Endothelial cell of umbilical vein (primary cell): Measurements from ENCODE around the gene DMXL2. TPM values are rescaled to one million over a fixed set of nuclear protein-coding genes. Genes with fewer than 3 reads are reported as not detected.

Source experiments
- BruUV-seq: library from RNA; stranded (reverse); fragments of 400-500 nt; replicated peaks from 2 replicates; lab custom pipeline; 2021; lab: Mats Ljungman, UMichigan
- CTCF ChIA-PET: fragments of 300-600, 350-600 bp; sonication (Branson Sonifier 250); formaldehyde crosslinking; loops from one replicate; lab custom pipeline; 2021; ENCODE audit warnings: antibody characterized with exemption, inconsistent platforms; lab: Charles Lee
- POLR2A ChIA-PET: fragments of 300-600, 350-600 bp; sonication (Branson Sonifier 250); formaldehyde crosslinking; loops from one replicate; lab custom pipeline; 2021; ENCODE audit warnings: antibody characterized with exemption, inconsistent platforms; lab: Charles Lee
- DNase-seq: peaks from one replicate; pipeline ENCODE4 v3.0.0-alpha.2; 2011; ENCODE audit warnings: low read depth, low spot score
- FAIRE-seq: peaks from 2 replicates; lab custom pipeline; 2011; peaks lifted over from hg19 to GRCh38; lab: Jason Lieb, UNC
- H2AFZ ChIP-seq: 2 replicates; pipeline ENCODE4 v1.6.0; 2012; ENCODE audit warnings: low read depth, low read length, control low read depth, inconsistent platforms
- H3K27ac ChIP-seq: 2 replicates; pipeline ENCODE4 v1.5.1; 2011; ENCODE audit warnings: low read depth, mild to moderate bottlenecking, control low read depth, low read length, moderate library complexity; ENCODE audit not compliant: insufficient read depth
- H3K27me3 ChIP-seq, 2 experiments: 2 replicates each; pipeline versions ENCODE4 v1.6.0 to v1.6.1; 2011; ENCODE audit warnings: low read length in 2 of 2, mixed read lengths in 1 of 2; ENCODE audit not compliant: control insufficient read depth in 2 of 2, insufficient read depth in 2 of 2
- H3K36me3 ChIP-seq, 2 experiments: 2 replicates in 1 of 2; 3 replicates in 1 of 2; pipeline ENCODE4 v1.5.1; 2011; ENCODE audit warnings: low read length in 2 of 2, mild to moderate bottlenecking in 1 of 2, moderate library complexity in 1 of 2; ENCODE audit not compliant: control insufficient read depth in 2 of 2, insufficient read depth in 2 of 2; ENCODE audit errors: extremely low read depth in 1 of 2
- H3K4me1 ChIP-seq: 3 replicates; pipeline ENCODE4 v1.5.1; 2011; ENCODE audit warnings: mild to moderate bottlenecking, low read length; ENCODE audit not compliant: control insufficient read depth, insufficient read depth; ENCODE audit errors: extremely low read depth
- H3K4me2 ChIP-seq: 2 replicates; pipeline ENCODE4 v1.6.1; 2011; ENCODE audit warnings: low read length, control low read depth, mixed read lengths; ENCODE audit not compliant: insufficient read depth
- H3K4me3 ChIP-seq, 3 experiments: fragments of 200-600 bp in 1 of 3; sonication (generic), shearing (Covaris generic) in 1 of 3; replicated peaks in 1 of 3; 2 replicates each; pipeline ENCODE4 v1.5.1; 2011 to 2016; ENCODE audit warnings: control low read depth in 3 of 3, low read length in 3 of 3, mild to moderate bottlenecking in 2 of 3, inconsistent platforms in 1 of 3, low read depth in 1 of 3, moderate library complexity in 1 of 3; ENCODE audit not compliant: insufficient read depth in 1 of 3
- H3K79me2 ChIP-seq: 2 replicates; pipeline ENCODE4 v1.6.0; 2012; ENCODE audit warnings: low read length, inconsistent platforms; ENCODE audit not compliant: control insufficient read depth, insufficient read depth
- H3K9ac ChIP-seq: replicated peaks from 2 replicates; pipeline ENCODE3; 2011; ENCODE audit warnings: low read length, control low read depth; ENCODE audit not compliant: insufficient read depth; ENCODE audit errors: extremely low read depth
- H3K9me1 ChIP-seq: replicated peaks from 3 replicates; pipeline ENCODE4 v1.6.0; 2011; ENCODE audit warnings: mild to moderate bottlenecking, low read length; ENCODE audit not compliant: control insufficient read depth, insufficient read depth; ENCODE audit errors: extremely low read depth
- H3K9me3 ChIP-seq: replicated peaks from 2 replicates; pipeline ENCODE4 v1.5.1; 2012; ENCODE audit warnings: low read length, inconsistent platforms; ENCODE audit not compliant: control insufficient read depth, insufficient read depth
- H4K20me1 ChIP-seq: replicated peaks from 2 replicates; pipeline ENCODE3; 2011; ENCODE audit warnings: mild to moderate bottlenecking, low read length; ENCODE audit not compliant: control insufficient read depth, insufficient read depth; ENCODE audit errors: extremely low read depth
- CTCF ChIP-seq, 2 donors: IDR thresholded peaks; 1 replicate in 1 of 2; 2 replicates in 1 of 2; pipeline ENCODE4 v1.5.1; 2011; ENCODE audit warnings: low read length in 2 of 2, mild to moderate bottlenecking in 2 of 2, moderate library complexity in 2 of 2, control low read depth in 1 of 2, inconsistent platforms in 1 of 2, low read depth in 1 of 2; ENCODE audit not compliant: insufficient read depth in 1 of 2; ENCODE audit errors: extremely low read depth in 1 of 2
- EZH2 ChIP-seq: IDR thresholded peaks from 2 replicates; pipeline ENCODE4 v1.6.1; 2012; ENCODE audit warnings: borderline replicate concordance, low read depth, mild to moderate bottlenecking, moderate library complexity, low read length, inconsistent platforms; ENCODE audit not compliant: severe bottlenecking
- FOS ChIP-seq: IDR thresholded peaks from 2 replicates; pipeline ENCODE4 v1.6.1; 2011; ENCODE audit warnings: mild to moderate bottlenecking, low read length, moderate library complexity, borderline replicate concordance; ENCODE audit not compliant: insufficient read depth
- GATA2 ChIP-seq: IDR thresholded peaks from 2 replicates; pipeline ENCODE4 v1.7.0; 2011; ENCODE audit warnings: low read depth, mild to moderate bottlenecking, moderate library complexity, mixed read lengths, low read length; ENCODE audit not compliant: insufficient read length, insufficient read depth
- JUN ChIP-seq: IDR thresholded peaks from 2 replicates; pipeline ENCODE4 v1.6.1; 2011; ENCODE audit warnings: borderline replicate concordance, low read depth; ENCODE audit not compliant: insufficient read length, insufficient read depth
- MAX ChIP-seq: IDR thresholded peaks from 2 replicates; pipeline ENCODE4 v1.6.1; 2011; ENCODE audit not compliant: insufficient read depth, insufficient read length
- MYC ChIP-seq: IDR thresholded peaks from one replicate; pipeline ENCODE4 v1.6.1; 2011; ENCODE audit warnings: mild to moderate bottlenecking, low read depth, low read length
- POLR2A ChIP-seq: IDR thresholded peaks from 2 replicates; pipeline ENCODE4 v1.6.1; 2012; ENCODE audit warnings: low read depth, mild to moderate bottlenecking, control low read depth, low read length
- POLR2AphosphoS5 ChIP-seq: IDR thresholded peaks from 2 replicates; pipeline ENCODE4 v1.6.1; 2012; ENCODE audit warnings: low read depth, mild to moderate bottlenecking, control low read depth, low read length, moderate library complexity; ENCODE audit not compliant: insufficient read depth
- dilution Hi-C: fragments of 300-500 bp; cut with MboI; formaldehyde crosslinking; loops from one replicate; pipeline ENCODE4 v1.15.0; 2019; ENCODE audit warnings: low sequenced_read_pairs; ENCODE audit not compliant: extremely low pct_ligation_motif_present
- intact Hi-C: fragments of 100-400 bp; cut with micrococcal nuclease; formaldehyde crosslinking; loops from one replicate; pipeline ENCODE4 v1.10.0; 2022
- polyA plus RNA-seq, 4 experiments: library from polyadenylated mRNA; depleted of rRNA in 3 of 4; stranded (reverse) in 3 of 4; unstranded in 1 of 4; fragments of >200 nt; gene quantifications; 2 replicates each; pipeline versions ENCODE4 v1.2.1 to v1.2.3, GENCODE V29; 2011 to 2012; ENCODE audit warnings: missing spikeins in 1 of 4
- total RNA-seq: library from RNA; stranded (reverse); gene quantifications from 2 replicates; pipeline ENCODE4 v1.2.3, GENCODE V29; 2021

The DMXL2 gene
- total and polyA plus RNA-seq, 2 donors (not counting 3 experiments of a cell fraction or from before 2014, with no cell fraction given): 6.3 to 10.8 TPM

DNA sequence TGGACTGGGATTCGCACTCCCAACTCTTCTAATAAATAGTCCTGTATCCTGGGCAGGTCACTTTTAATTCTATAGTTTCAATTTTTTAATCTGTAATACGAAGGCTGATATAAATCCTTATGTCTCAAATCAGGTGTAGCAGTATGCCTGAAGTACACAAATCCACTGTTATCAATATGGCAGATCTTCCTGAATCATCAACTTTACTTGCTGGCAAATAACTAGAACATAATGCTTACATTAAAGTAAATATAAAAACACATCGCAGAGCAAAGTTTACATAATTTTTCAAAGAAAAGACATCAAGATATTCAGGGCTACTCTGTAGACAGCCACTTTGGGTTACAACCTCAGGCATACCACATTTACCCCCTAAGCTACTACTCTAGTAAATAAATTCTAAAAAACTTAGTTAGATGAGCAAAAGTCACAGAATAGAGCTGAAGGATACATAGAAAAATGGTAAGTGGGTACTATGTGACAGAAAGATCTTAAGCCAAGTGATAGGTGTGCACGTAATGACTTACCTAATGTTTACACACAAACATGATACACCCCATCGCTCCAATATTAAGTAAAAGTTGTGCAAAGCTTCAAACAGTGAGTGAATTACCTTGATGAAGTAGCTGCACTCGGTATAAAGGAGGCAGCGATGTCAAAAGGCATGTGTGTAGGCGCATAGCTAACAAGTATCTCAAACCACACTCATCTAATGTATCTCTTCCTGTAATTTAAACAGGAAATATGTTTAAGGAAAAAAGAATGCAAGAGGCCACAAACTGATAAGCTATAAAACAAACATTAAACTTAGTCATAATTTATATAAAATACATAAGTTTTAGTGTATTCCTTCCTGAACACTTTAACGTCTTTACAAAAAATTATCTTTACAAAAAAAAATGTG, 127.9 kb downstream of the DMXL2 start:
- intact Hi-C loops: loop anchor here (5.0 kb wide), 1 partner anchor 262 kb away; no protein-coding TSS in a partner anchor
- CTCF ChIA-PET: interaction anchor here (0.9 to 1.8 kb wide), 10 partner anchors 8 to 332 kb away, joined by 3 to 10 read pairs (median 4); no protein-coding TSS in a partner anchor

More for the DNA sequence above, 127.9 kb downstream of the DMXL2 start:
- FAIRE-seq (no peak), DNase-seq (peak; percentile 61)
- Histone ChIP-seq H3K9me1 (no peaks in the 10 kb centered on the region), H2AFZ (no peak overlapping the region), H4K20me1 (no peaks in the 10 kb centered on the region), H3K4me2 (peak overlapping the region; percentile 70), H3K4me3 (no peak overlapping the region), H3K27me3 (no peaks in the 10 kb centered on the region), H3K9me3 (no peaks in the 10 kb centered on the region), H3K4me1 (peaks cover 32% of the 10 kb centered on the region), H3K9ac (no peak overlapping the region), H3K27ac (peak overlapping the region; percentile 24), H3K79me2 (no peaks in the 10 kb centered on the region), H3K36me3 (no peaks in the 10 kb centered on the region)
- no TSS peak for BruUV-seq
- POLR2A ChIA-PET: no interaction called here
- TF ChIP-seq EZH2 (no peak), MYC (no peak), MAX (no peak), POLR2A (no peak), FOS (peak; percentile 56), CTCF (IDR thresholded peaks at IDR 0.05; ENCODE audit: extremely low read depth in 1 of 2, insufficient read depth in 1 of 2, low read depth in 1 of 2, low read length in 2 of 2) (no peak), GATA2 (peak; percentile 82), JUN (peak; percentile 31), POLR2AphosphoS5 (peak; percentile 53)
- dilution Hi-C loops: no loop called here
